Activated T-cell treated with anti-CD3 and anti-CD28 coated beads, Interleukin-2, amount 50 U/mL, for 1 hour (primary cell): ENCODE data around the gene MSMP.

Experiments
- DNase-seq: peaks from one replicate; pipeline ENCODE4 v3.0.0-alpha.2; 2020

MSMP gene

GRCh38 chr9:35717132-35717870 lies 36.8 kb downstream of the MSMP start:
- no peak for DNase-seq

GRCh38 chr9:35716230-35716629 lies 37.8 kb downstream of the MSMP start:
- DNase-seq = no peak

GRCh38 chr9:35714579-35715252 lies 39.4 kb downstream of the MSMP start:
- DNase-seq = no peak

GRCh38 chr9:35714123-35714522 lies 40.0 kb downstream of the MSMP start:
- no peak for DNase-seq

DNA sequence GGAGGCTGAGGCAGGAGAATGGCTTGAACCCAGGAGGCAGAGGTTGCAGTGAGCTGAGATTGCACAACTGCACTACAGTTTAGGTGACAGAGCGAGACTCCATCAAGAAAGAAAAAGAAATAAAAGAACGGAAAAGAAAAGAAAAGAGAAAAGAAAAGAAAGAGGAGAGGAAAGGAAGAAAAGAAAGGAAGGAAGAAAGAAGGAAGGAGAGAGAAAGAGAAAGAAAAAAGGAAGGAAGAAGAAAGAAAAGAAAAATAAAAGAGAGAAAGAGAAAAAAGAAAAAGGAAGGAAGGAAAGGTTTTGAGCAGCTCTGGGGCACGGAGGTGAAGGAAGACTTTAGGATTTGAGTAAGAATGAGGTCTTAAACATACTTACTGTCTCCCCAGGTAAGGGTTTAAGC lies 40.5 kb downstream of the MSMP start:
- no peak for DNase-seq

DNA sequence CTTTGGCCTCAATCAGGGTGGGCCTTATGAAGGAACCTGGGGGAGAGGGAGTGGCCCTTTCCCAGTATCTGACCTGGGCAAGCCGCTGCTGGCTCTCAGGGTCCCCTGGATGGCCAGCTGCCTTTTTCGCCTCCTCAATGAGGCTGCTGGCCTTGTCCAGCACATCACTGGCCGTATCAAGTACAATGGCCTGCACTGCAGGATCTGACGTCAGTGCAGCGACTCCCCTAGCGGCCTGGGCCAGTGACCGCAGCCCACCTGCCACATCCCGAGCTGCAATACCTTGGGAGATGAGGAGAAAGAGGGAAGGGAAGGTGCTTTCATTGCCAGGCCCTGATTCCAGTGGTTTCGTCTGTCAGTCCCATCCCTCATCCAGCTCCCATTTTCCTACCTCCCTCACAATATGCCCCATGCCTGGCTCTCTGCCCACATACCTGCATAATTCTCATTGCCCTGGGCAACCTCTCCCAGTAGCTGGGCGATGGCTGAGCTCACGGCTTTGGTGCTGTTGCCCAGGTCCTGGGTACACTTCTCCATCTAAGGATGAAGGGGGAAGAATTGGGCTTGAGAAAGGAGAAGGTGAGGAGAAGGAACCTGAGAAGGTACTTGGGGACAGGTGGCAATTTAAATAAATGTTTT lies 41.2 kb downstream of the MSMP start:
- DNase-seq = no peak

DNA sequence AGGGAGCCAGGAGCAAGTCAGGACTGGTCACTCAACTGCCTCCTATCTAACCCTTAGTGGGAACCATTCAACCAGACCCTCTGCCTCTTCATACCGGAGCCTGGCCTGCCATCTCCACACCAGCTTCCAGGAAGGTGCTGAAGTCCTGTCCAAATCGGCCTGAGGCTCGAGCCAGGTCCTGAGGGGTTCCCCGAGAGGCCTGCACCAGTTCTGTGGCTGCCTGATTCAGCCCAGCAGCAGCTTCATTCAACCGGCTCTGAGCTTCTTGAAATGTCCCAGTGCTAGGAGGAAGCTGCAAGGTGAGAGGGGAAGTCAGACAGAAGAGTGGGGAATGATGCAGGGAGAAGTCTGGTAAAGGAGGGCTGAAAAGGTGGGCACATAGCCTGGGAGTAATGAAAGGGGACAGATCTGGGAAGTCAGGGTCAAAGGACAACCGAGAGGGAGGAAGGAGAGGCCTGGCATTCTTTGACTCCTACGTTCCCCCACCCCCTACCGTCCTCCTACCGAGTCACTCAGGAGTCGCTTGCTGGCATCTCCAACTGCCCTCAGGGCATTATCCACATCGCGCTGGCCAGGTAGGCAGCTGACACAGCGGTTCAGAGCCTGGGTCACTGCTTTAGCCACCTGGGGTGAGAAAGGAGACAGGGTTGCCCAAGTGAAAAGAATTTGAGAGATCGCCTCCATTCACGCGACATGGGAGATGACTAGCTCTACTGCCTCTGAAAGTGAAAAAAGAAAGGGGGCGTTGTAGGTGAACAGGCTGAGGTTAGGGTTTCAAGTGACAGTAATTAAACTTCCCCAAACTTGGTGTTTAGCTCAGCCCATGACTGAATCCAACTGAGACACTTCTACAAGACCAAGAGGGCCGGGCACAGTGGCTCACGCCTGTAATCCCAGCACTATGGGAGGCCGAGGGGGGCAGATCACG lies 42.3 kb downstream of the MSMP start:
- DNase-seq = no peak

- no peak for DNase-seq
Measured at GRCh38 chr9:35710818-35711500, 43.1 kb downstream of the MSMP start.

DNA sequence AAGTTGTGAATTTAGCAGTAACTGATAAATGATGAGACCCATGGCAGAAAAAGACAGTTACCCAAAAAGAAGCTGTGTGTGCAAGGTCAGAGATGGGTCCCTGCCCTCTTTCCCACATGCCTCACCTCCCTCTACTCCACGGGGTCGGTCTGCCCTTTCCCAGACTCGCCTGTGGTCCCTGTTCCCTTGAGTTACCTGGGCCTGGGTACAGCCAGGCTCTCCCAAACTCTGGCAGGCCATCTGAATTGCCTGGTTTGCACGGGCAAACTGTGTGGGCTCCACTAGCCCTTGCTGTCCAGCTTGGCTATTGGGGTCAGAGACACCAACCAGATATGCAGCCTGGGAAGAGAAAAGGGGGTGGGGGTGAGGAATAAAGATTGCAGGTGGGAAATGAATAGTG lies 45.9 kb downstream of the MSMP start:
- DNase-seq = no peak

DNA sequence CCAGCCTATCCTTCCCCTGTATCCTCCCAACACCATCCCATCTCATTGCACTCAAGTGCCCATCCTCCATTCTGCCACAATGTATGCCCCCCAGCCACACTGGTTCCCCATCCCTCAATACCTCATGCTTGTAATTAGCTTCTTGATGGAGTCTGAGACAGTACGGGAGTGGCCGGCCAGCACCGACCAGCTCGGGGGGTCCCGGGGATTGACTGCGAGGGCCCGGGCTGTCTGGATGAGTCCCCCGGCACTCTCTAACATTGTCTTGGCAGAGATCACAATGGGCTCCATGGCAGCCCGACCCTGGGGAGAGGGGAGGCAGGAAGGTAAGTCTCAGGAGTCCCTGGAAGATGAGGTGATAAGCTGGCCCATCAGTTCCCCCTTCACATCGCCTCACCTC lies 47.1 kb downstream of the MSMP start:
- DNase-seq = no peak

DNA sequence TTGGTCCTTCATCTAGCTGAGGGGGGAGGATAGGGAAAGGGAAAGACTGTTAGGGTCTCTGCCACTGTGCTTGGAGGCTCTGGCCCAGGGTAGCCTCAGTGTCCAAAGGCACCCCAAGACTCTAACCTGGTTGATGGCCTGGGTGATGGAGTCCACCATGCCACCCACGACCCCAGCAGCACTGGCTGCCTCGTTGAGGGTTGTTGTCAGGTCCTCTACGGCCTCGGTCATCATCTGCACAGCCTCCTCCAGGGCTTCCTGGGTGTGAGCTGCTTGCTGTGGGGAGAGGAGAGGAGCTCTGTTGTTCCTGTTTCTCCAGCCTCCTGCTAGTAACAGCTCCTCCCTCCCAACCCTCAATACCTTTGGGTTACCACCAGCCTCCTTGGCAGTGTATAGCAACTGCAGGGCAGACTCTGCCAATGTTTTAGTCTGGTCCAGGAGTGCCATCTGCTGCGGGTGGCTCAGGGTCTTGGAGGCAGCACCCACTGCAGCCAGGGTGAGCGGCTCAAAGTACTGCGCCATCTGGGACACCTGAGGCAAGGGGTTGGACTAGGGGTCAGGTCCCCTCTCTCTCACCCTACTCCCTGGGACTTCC lies 48.1 kb downstream of the MSMP start:
- no peak for DNase-seq

GRCh38 chr9:35705372-35705771 lies 48.7 kb downstream of the MSMP start:
- no peak for DNase-seq

- no peak for DNase-seq
Measured at GRCh38 chr9:35703906-35704672, 50.0 kb downstream of the MSMP start.
